Sigmoid colon (tissue), 4 donors: ENCODE measurements around the gene TTC4.

Source experiments
- CTCF ChIP-seq, 4 experiments: fragments of 450-650 bp in 3 of 4; fragments of 200-600 bp in 1 of 4; IDR thresholded peaks; one replicate each; pipeline ENCODE4 v1.5.1; 2016 to 2019; ENCODE audit warnings: antibody characterized with exemption in 4 of 4, mild to moderate bottlenecking in 3 of 4, moderate library complexity in 2 of 4
- EP300 ChIP-seq, 4 donors: sonication (generic); formaldehyde crosslinking; IDR thresholded peaks; one replicate each; pipeline ENCODE4 v1.6.1; 2017; ENCODE audit warnings: antibody characterized with exemption in 4 of 4
- POLR2A ChIP-seq, 2 donors: fragments of 450-650 bp; IDR thresholded peaks; one replicate each; pipeline ENCODE4 v1.6.1; 2016; ENCODE audit warnings: antibody characterized with exemption in 2 of 2, mild to moderate bottlenecking in 2 of 2, moderate library complexity in 2 of 2

- TF ChIP-seq EP300 (IDR thresholded peaks at IDR 0.05) (no peak), CTCF (IDR thresholded peaks at IDR 0.05) (no peak), POLR2A (IDR thresholded peaks at IDR 0.05) (no peak)
Measured at GRCh38 chr1:54710434-54710833, 5.2 kb upstream of the TTC4 start.
